SK-N-SH (cell line): ENCODE results near the gene NCSTN. TPM values are rescaled to one million over a fixed set of nuclear protein-coding genes. Genes with fewer than 3 reads are reported as not detected.

Experiments used
- CTCF ChIA-PET: fragments of 300-600, 350-600 bp; formaldehyde crosslinking; extraction: SDS; loops from one replicate; lab custom pipeline; 2021; lab: Yijun Ruan, JAX
- POLR2A ChIA-PET: fragments of 350-600 bp; sonication (Branson Sonifier 250); formaldehyde crosslinking; extraction: SDS; loops from one replicate; lab custom pipeline; 2020; ENCODE audit warnings: antibody characterized with exemption, inconsistent platforms; lab: Yijun Ruan, JAX
- DNase-seq: peaks from one replicate; pipeline ENCODE4 v3.0.0; 2012
- H2AFZ ChIP-seq: fragments of 200-600 bp; sonication (generic); 2 replicates; pipeline ENCODE4 v1.8.1; 2016; ENCODE audit warnings: antibody characterized with exemption, mild to moderate bottlenecking, low read depth
- H3F3A ChIP-seq: fragments of 200-600 bp; sonication (generic); replicated peaks from 2 replicates; pipeline ENCODE3; 2016; ENCODE audit warnings: antibody characterized with exemption, mild to moderate bottlenecking; ENCODE audit not compliant: insufficient read depth
- H3K27ac ChIP-seq, 2 experiments: fragments of 200-500 bp in 1 of 2; fragments of 200-600 bp in 1 of 2; sonication (Bioruptor generic) in 1 of 2; sonication (generic), shearing (Covaris generic) in 1 of 2; 2 replicates each; pipeline versions ENCODE4 v1.5.1 to v1.6.1; 2014 to 2016; ENCODE audit warnings: low read depth in 2 of 2, inconsistent platforms in 1 of 2, low read length in 1 of 2, mild to moderate bottlenecking in 1 of 2, mixed read lengths in 1 of 2
- H3K27me3 ChIP-seq: fragments of 200-600 bp; sonication (generic), shearing (Covaris generic); 2 replicates; pipeline ENCODE4 v1.6.1; 2016; ENCODE audit warnings: mixed run types; ENCODE audit not compliant: insufficient read depth
- H3K36me3 ChIP-seq, 2 experiments: fragments of 200-500 bp in 1 of 2; fragments of 200-600 bp in 1 of 2; sonication (Bioruptor generic) in 1 of 2; sonication (generic) in 1 of 2; replicated peaks in 1 of 2; 2 replicates each; pipeline versions ENCODE3 to v1.5.1; 2014 to 2016; ENCODE audit warnings: low read length in 1 of 2, mild to moderate bottlenecking in 1 of 2; ENCODE audit not compliant: insufficient read depth in 2 of 2, control insufficient read depth in 1 of 2
- H3K4me1 ChIP-seq, 2 experiments: fragments of 200-500 bp in 1 of 2; fragments of 200-600 bp in 1 of 2; sonication (Bioruptor generic) in 1 of 2; sonication (generic), shearing (Covaris generic) in 1 of 2; 2 replicates each; pipeline versions ENCODE4 v1.5.1 to v1.6.1; 2014 to 2016; ENCODE audit warnings: low read depth in 1 of 2, low read length in 1 of 2, mixed run types in 1 of 2; ENCODE audit not compliant: insufficient read depth in 2 of 2, control insufficient read depth in 1 of 2
- H3K4me2 ChIP-seq: fragments of 200-600 bp; sonication (generic), shearing (Covaris generic); 2 replicates; pipeline ENCODE4 v1.6.1; 2017; ENCODE audit warnings: mixed run types
- H3K4me3 ChIP-seq, 2 experiments: fragments of 200-500 bp in 1 of 2; fragments of 200-600 bp in 1 of 2; sonication (Bioruptor generic) in 1 of 2; sonication (generic), shearing (Covaris generic) in 1 of 2; 2 replicates each; pipeline versions ENCODE4 v1.5.1 to v1.8.1; 2014 to 2016; ENCODE audit warnings: low read depth in 2 of 2, inconsistent platforms in 1 of 2, low read length in 1 of 2, mild to moderate bottlenecking in 1 of 2, mixed read lengths in 1 of 2, moderate library complexity in 1 of 2
- H3K79me2 ChIP-seq: fragments of 200-600 bp; sonication (generic); 2 replicates; pipeline ENCODE4 v1.8.1; 2017; ENCODE audit warnings: mild to moderate bottlenecking; ENCODE audit not compliant: insufficient read depth
- H3K9ac ChIP-seq: fragments of 200-600 bp; sonication (generic); 2 replicates; pipeline ENCODE4 v1.6.1; 2017; ENCODE audit warnings: mixed run types
- H3K9me2 ChIP-seq: fragments of 200-600 bp; sonication (generic); 2 replicates; pipeline ENCODE4 v1.6.1; 2017; ENCODE audit warnings: mixed run types
- H3K9me3 ChIP-seq: fragments of 200-600 bp; sonication (generic); 2 replicates; pipeline ENCODE4 v1.6.1; 2017; ENCODE audit warnings: mixed run types, mild to moderate bottlenecking, moderate library complexity
- H4K20me1 ChIP-seq: fragments of 200-600 bp; sonication (generic); 2 replicates; pipeline ENCODE4 v1.6.1; 2017; ENCODE audit warnings: mild to moderate bottlenecking, mixed run types; ENCODE audit not compliant: insufficient read depth
- CHD2 ChIP-seq: fragments of 150-350 bp; IDR thresholded peaks from 2 replicates; pipeline ENCODE4 v1.6.1; 2018; ENCODE audit warnings: low read length; ENCODE audit not compliant: partially characterized antibody
- FOXJ3 ChIP-seq: sonication (generic); formaldehyde crosslinking; IDR thresholded peaks from 2 replicates; pipeline ENCODE4 v1.5.1; 2020; ENCODE audit warnings: mild to moderate bottlenecking, missing genetic modification reagents
- GATA2 ChIP-seq: sonication (generic); formaldehyde crosslinking; IDR thresholded peaks from 2 replicates; pipeline ENCODE4 v1.5.0; 2020; ENCODE audit warnings: mild to moderate bottlenecking, missing genetic modification reagents
- JUND ChIP-seq: IDR thresholded peaks from 2 replicates; pipeline ENCODE4 v1.4.0; 2012
- MAX ChIP-seq: IDR thresholded peaks from 2 replicates; pipeline ENCODE4 v1.4.0; 2012; ENCODE audit warnings: low read depth
- MEF2A ChIP-seq: IDR thresholded peaks from 2 replicates; pipeline ENCODE4 v1.4.0; 2012; ENCODE audit warnings: low read depth, borderline replicate concordance
- MXI1 ChIP-seq: IDR thresholded peaks from 2 replicates; pipeline ENCODE4 v1.6.1; 2012; ENCODE audit warnings: mild to moderate bottlenecking, low read depth, low read length, improper control_type of control experiment
- RAD21 ChIP-seq: IDR thresholded peaks from 2 replicates; pipeline ENCODE4 v1.6.1; 2012; ENCODE audit warnings: mild to moderate bottlenecking, low read length
- RCOR1 ChIP-seq: fragments of 150-350 bp; IDR thresholded peaks from 2 replicates; pipeline ENCODE4 v1.6.1; 2017; ENCODE audit warnings: antibody characterized with exemption, low read length
- REST ChIP-seq: IDR thresholded peaks from 2 replicates; pipeline ENCODE4 v1.6.1; 2012; ENCODE audit warnings: mild to moderate bottlenecking, low read depth, low read length, moderate library complexity
- RXRA ChIP-seq: IDR thresholded peaks from 2 replicates; pipeline ENCODE4 v1.4.0; 2012; ENCODE audit warnings: low read depth, mild to moderate bottlenecking, borderline replicate concordance
- SIN3A ChIP-seq: IDR thresholded peaks from 2 replicates; pipeline ENCODE4 v1.6.1; 2012; ENCODE audit warnings: low read depth, mild to moderate bottlenecking, low read length, moderate library complexity, borderline replicate concordance
- TCF12 ChIP-seq: IDR thresholded peaks from 2 replicates; pipeline ENCODE4 v1.4.0; 2012
- USF1 ChIP-seq: IDR thresholded peaks from 2 replicates; pipeline ENCODE4 v1.4.0; 2012; ENCODE audit warnings: low read depth, borderline replicate concordance
- YY1 ChIP-seq: IDR thresholded peaks from 2 replicates; pipeline ENCODE4 v1.4.0; 2012; ENCODE audit warnings: low read depth, mild to moderate bottlenecking
- ZBTB33 ChIP-seq: IDR thresholded peaks from 2 replicates; pipeline ENCODE4 v1.4.0; 2012; ENCODE audit warnings: low read depth, borderline replicate concordance
- WGBS: methylation state at CpG from one replicate; pipeline ENCODE4 v1.1.6; 2017; ENCODE audit warnings: low lambda C conversion rate; 5-methylcytosine and 5-hydroxymethylcytosine counted together
- polyA plus RNA-seq, 3 experiments: library from polyadenylated mRNA; depleted of rRNA; stranded (reverse); fragments of >200 nt; gene quantifications; 2 replicates each; pipeline ENCODE4 v1.2.3, GENCODE V29; 2012

The NCSTN gene
- polyA plus RNA-seq, 1 of the 3 experiments (the other 2 are of a cell fraction) = 165 TPM

GRCh38 chr1:160338580-160338979 is 4.6 kb upstream of the NCSTN start:
- no peak for TF ChIP-seq RCOR1
- no peak for TF ChIP-seq CHD2
- no peak for TF ChIP-seq SIN3A
- no peak for TF ChIP-seq MXI1
- TF ChIP-seq RXRA = no peak
- no peak for TF ChIP-seq TCF12
- no peak for TF ChIP-seq MAX
- no peak for TF ChIP-seq ZBTB33
- no peak for TF ChIP-seq RAD21
- no peak for TF ChIP-seq YY1
- no peak for TF ChIP-seq USF1
- no peak for TF ChIP-seq GATA2
- TF ChIP-seq FOXJ3 (CRISPR knock-in tag) = no peak
- TF ChIP-seq MEF2A = no peak
- TF ChIP-seq REST = no peak
- TF ChIP-seq JUND = no peak
- Histone ChIP-seq H3F3A (peaks cover 7% of the 10 kb centered on the region), H3K9ac (no peak overlapping the region), H3K9me2 (no peaks in the 10 kb centered on the region), H3K4me2 (no peak overlapping the region), H3K36me3 (peaks cover 55 to 70% of the 10 kb centered on the region in 2 experiments), H3K27ac (no peak overlapping the region), H3K4me3 (no peak overlapping the region), H3K79me2 (peaks cover 97% of the 10 kb centered on the region), H3K27me3 (no peaks in the 10 kb centered on the region), H3K9me3 (no peaks in the 10 kb centered on the region), H2AFZ (no peak overlapping the region), H3K4me1 (peaks cover 5 to 11% of the 10 kb centered on the region in 2 experiments; a peak in 2 of 4 replicates), H4K20me1 (peaks cover 53% of the 10 kb centered on the region)
- ChIA-PET POLR2A (no interaction called here), CTCF (interaction anchor here (1.4 to 4.8 kb wide), 4 partner anchors 9 to 145 kb away, joined by 3 to 27 read pairs (median 7); no protein-coding TSS in a partner anchor)
- no peak for DNase-seq
- WGBS = over 99% methylated on average over 4 of the region's 4 CpGs
